ENCODE results near the gene PRKCSH. TPM values are rescaled to one million over a fixed set of nuclear protein-coding genes. Genes with fewer than 3 reads are reported as not detected.
"Not testable (repeated sequence)": the region's sequence is repeated elsewhere in the genome, so short reads cannot be mapped to it uniquely, and the experiment has no call there.

The PRKCSH gene
- polyA plus RNA-seq, 4 donors: 329 to 390 (median 354) TPM

DNA sequence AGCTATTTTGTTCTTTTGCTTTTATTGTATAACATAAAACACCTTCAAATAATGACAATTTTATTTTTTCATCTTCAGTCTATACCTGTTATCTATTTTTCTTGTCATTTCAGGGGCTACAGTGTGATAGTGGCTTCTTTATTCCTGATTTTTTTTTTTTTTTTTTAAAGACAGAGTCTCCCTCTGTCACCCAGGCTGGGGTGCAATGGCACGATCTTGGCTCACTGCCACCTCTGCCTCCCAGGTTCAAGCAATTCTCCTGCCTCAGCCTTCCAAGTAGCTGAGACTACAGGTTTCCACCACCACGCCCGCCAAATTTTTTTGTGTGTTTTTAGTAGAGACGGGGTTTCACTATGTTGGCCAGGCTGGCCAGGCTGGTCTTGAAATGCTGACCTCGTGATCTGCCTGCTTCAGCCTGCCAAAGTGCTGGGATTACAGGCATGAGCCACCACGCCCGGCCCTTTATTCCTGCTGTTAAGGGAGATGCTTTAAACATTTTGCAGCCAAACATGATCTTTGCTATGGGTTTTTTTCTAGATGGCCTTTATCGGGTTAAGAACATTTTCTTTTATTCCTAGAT lies 32.9 kb downstream of the PRKCSH start:
- not testable (repeated sequence) for DNase-seq (ENCODE audit: low read depth in 4 of 4, low spot score in 3 of 4)

DNA sequence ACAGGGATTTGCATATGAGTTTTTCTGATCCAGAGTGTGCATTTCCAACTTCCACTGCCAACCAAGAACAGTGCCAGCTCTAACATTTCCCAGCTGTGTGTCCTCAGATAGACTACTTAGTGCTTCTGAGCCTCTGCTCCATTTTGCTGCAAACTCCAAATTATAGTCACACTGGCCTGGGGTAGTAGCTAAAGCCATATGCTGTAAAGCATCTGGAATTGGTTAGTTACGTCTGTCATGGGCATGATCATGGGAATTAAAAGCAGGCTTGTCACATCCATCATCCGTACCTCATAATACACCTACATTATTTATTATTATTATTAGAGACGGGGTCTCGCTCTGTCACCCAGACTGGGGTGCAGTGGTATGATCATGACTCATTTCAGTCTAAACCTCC lies 38.3 kb downstream of the PRKCSH start:
- DNase-seq (ENCODE audit: low read depth in 4 of 4, low spot score in 3 of 4): no peak

DNA sequence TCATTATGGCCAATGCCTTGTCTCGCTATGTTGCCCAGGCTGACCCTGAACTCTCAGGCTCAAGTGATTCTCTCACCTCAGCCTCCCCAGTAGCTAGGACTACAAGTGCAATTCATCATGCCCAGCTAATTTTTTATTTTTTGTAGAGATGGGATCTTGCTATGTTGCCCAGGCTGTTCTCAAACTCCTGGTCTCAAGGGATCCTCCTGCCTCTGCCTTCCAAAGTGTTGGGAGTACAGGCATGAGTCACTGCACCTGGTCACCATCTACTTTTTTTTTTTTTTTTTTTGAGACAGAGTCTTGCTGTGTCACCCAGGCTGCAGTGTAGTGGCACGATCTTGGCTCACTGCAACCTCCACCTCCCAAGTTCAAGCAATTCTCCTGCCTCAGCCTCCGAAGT lies 39.9 kb downstream of the PRKCSH start:
- DNase-seq (ENCODE audit: low read depth in 4 of 4, low spot score in 3 of 4): not testable (repeated sequence)

DNA sequence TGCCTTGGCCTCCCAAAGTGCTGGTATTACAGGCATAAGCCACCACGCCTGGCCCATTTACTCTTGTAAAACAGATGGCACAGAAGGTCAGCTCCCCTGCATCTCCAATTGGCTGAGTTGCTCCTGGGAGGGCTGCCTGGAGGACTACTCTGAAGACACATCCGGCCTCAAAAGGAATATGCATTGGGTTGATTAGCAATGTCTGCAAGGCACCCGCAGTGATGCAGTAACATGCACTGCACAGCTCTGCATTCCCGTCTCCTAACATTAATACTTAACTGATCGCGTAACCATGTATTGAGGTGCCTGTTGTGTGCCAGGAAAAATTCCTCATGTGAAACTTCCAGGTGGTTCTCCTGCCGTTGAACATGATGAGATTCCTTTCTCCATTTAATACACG lies 40.4 kb downstream of the PRKCSH start:
- no peak for DNase-seq (ENCODE audit: low read depth in 4 of 4, low spot score in 3 of 4)

DNA sequence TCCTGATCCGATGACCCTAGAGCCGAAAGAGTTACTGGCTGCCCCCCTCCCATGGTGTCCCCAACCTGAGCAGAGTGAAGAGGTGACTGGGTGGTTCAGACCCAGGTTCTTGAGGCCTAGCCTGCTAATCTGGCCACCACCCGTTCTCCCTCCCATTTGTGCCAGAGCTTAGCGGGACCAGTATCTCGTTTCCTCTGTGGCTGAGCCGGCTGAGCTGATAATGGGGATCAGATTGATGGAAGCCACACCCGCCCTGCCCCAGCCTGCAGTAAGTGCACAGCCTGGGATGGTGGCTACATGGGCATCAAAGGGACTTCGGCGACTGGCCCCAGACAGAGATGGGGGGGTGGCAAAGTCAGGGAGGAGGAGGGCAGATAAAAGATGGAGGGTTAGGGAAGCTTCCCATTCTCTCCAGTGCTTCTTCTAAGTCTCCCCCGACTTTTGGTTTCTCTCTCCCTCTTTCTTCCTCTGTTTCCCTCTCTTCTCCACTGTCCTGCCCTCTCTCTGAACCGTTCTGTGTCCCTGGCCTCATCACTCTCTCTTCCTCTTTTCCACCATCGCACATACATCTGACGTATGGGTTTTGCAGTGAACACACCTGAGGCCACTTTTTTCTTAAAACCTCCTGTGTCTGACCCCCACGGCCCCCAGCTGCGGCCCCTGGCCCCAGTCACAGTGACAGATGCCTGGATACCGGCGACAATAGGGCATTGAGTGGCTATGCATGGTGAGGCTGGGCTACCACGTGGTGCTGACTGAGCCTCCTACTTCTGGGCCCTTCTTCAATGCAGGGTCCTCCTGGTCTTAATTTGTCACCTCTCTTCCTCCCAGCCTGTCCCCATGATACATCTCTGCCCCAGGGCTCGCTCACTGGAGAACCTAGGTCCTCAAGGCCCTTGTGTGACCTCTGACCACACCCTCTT lies 43.0 kb downstream of the PRKCSH start:
- no peak for DNase-seq (ENCODE audit: low read depth in 4 of 4, low spot score in 3 of 4)

DNA sequence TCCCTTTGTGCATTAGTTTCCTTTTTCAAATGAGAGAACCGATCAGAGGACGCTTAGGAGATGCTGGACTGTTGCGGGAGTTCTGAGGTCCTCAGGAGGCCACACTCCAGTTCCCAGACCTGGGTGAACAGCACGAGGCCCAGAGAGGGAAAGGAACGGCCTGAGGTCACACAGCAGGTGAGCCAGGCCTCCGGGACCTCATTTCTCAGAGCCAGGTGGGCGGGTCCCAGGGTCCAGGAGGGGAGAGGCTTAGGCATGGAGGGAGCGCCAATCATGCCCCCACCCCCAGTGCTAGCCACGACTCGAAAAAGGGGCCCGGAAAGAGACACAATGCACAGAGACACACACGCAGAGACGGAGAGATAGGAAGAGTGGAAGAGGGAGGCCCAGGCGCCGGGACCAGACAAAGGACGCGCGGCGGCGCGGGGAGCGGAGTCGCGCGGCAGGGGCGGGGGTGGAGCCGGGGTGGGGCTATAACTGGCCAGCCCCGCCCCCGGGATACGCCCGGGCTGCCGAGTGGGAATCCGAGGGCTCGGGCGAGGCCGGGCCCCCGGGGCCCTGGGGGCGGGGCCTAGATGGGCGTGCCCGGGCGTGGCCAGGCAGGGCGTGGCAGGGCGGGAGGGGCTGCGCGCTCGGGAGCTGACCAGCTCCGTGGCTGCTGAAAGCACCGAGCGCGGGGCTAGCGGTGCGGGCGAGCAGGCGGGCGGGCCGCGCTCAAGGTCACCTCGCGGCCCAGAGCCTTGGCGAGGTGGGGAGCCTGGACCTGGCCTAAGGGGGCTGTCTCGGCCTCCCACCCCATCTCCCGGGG lies 43.9 kb downstream of the PRKCSH start:
- no peak for DNase-seq (ENCODE audit: low read depth in 4 of 4, low spot score in 3 of 4)

DNA sequence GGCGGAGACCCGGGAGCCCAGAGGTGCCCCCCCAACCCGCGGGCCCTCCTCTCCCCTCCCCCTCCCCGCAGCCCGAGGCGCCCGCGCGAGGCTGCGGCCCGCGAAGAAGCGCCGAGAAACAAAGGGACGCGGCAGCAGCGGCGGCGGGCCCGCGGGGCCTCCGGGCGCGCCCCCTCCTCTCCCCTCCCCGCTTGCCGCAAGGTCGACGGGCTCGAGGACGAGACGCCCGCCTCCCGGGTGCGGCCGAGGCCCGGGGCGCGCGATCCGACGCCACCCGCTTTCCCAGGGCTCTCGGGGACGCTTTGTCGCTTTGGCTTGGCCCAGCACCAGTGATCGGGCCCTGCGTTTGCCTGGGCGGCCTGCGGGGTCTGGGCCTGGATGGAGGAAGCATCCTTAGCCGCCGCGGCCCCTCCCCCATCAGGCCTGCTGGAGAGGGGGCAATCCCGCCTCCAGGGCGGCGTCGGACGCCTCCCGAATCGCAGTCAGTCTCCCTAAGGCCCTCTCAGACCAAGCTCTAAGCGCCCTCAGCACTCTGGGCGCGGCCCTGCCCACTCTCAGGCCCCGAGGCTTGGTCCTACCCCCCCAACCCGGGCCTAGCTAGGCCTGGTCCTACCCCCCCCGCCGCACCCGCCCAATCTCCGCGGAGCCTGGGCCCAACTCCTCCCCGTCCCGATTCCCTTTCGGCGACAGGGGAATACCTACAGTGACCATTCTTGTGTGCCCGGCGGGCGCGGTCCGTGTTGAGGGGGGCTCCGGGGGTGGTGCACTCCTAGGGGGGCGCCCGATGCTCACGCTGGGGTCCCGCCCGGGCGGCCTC lies 44.7 kb downstream of the PRKCSH start:
- DNase-seq (ENCODE audit: low read depth in 4 of 4, low spot score in 3 of 4): no peak

DNA sequence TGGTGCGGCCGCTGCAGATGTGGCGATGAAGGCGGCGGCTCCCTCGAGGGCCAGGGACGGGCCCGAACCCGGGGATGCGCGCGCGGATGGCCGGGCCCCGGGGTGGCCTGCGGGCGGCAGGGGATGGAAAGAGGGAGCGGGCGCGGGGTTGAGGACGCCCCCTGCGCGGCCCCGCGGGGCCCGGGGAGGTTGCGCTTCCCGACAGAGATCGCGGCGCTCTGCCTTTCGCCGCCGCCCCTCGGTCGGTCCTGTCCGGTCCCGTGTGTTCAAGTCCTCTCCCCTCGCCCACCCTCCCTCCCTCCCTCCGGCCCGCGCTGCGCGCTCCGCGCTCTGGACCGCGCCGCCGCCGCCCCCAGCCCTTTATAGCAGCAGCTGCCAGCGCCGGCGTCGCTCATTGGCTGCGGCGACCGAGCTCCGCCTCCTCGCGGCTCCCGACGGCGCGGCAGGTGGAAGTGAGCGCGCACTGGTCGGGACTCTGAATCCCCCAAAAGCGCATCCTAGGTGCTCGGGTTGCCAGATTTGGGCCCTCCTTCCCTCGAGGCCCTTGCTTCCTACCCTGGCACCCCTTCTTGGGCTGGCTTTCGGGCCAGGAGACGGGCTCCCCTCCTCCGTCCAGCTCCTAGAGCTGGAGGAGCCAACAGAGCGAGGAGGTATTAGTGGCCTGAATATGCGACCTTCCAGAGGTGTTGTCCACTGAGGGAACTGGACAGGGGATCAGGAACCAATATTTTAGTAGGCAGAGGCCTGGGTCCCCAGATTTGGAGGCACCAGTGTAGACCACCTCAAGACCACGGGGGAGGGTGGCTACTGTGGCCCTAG lies 45.5 kb downstream of the PRKCSH start, which contains the start of gene ELAVL3:
Gene ELAVL3 (minus strand): TSS at position 332 of the 819 bp plus-strand sequence. CDS start 438 bp downstream, outside the sequence.
- DNase-seq (ENCODE audit: low read depth in 4 of 4, low spot score in 3 of 4): no peak

DNA sequence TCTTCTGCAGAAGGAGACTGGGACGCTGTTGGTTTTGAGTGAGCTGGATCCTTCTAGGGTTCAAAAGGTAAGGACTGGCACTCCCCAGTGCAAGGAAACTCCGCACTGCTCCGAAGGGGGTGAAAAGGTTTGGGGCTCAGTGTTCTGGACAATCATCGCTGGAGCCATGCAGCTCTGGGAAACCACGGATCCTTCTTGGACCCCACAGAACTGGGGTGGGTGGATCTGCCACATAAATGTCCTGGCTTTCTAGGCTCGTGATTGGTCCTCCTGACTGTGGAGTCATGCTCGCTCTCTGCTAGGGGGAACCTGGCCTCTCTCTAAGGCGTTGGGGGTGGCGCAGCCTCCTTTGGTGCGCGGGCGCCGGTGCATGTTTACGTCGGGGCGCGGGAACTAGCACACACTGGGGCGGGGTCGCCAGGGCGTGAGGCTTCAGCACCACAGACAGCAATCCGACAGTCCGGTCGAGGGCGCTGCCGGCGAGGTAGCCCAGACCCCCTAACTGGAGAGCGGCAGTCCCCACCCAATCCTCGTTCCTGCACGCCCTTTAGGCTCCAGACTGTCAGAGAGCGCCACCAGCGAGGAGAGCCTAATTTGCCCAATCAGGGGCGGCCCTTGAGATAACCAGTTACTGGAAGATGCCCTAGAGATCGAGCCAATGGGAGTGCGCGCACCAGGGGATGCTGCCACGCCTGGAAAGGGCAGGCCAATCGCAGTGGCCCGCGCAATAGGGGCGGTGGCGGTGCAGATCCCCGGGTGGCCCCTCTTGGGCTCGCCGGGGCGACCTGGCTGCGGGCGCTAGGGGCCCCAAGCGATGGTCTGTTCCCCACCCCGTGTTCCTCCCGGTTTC lies 46.3 kb downstream of the PRKCSH start:
- DNase-seq (ENCODE audit: low read depth in 4 of 4, low spot score in 3 of 4): no peak

DNA sequence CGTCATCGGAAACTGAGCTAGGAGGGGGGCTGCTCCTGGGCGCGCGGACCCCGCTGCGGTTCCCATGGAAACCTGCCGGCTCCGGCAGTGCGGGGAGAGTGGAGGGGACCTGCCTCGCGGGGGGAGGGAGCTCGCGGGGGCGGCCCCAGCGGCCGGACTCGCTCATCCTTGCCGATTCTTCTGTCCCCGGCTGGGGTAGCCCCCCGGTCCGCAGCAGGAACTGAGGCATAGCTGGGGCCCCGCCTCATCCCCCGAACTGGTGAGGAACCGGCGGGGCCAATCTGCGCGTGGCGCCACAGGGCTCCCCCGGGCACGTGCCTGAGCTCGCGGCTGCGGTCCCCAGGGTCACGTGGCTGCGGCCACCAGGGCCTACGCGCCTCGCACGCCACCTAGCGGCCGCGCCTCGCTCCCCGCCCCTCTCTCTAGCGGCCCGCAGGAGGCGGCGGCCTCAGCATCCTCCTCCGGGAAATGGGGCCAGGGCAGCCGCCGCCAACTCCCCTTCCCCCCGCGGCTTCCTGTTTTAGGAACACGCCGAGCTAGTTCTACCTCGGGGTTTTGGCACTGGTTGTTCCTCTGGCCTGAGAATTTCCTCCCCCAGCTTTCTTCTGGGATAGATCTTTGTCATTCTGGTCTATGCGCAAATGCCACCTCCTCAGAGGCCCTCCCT lies 47.1 kb downstream of the PRKCSH start:
- DNase-seq (ENCODE audit: low read depth in 4 of 4, low spot score in 3 of 4): peak; percentile 28 to 63 (median 54)

DNA sequence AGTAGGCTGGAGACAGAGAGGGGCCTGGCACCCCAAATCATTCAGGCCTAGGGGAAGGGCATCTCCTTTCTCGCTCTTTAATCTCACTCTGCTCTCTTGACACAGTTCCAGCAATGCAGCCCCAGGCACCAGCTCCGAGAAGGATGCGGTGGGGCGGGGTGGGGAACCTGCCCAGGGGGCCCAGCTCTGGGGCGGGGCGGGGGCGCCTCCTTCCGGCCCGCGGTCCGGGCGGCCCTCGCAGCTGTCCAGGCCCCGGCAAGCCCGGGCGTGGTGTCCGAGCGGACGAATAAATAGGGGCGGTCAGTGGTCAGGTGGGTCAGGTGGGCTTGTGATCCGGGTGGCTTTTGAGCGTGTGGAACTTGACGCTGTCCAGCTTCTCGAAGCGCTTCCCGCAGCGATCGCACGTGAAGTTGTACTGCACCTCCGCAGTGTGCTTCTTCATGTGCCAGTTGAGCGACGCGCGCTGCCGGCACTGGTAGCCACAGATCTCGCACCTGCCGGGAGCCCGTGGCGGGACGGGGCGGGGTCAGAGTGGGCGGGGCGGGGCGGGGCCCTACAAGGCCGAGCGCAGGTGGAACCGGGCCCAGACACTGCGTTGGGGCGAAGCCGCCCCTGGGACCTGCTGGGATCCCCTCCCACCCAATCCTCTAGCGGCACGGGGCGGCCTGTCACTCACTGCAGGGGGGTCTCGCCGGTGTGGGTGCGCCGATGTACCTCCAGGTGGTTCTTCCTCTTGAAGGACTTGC lies 48.1 kb downstream of the PRKCSH start:
- DNase-seq (ENCODE audit: low read depth in 4 of 4, low spot score in 3 of 4): no peak

DNA sequence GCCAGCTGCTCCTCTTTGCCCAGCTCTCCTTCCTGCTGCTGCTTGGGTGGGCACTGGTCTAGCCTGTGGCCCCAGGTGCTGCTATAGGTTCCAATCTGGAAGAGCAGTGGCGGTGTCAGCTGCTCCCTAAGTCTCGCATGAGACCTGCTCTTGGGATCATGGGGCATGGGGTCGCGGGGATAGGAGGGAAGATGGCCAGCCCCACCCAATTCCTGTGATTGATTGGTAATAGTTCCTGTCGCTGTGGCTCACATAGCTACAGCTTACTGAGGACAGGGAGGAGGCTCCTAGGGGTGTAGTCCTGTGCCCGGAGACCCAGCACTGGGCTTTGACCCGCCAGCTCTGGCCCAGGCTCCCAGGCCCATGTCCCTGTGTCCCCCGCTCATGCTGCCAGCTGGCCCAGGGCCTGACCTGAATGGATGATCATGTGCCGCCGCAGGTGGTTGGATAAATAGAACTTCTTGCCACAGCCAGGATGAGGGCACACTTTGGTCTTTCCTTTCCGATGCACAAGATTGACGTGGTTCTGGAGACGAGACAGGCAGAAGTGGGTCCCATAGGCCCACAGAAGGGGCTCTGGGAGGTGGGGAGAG lies 49.9 kb downstream of the PRKCSH start:
- no peak for DNase-seq (ENCODE audit: low read depth in 4 of 4, low spot score in 3 of 4)

DNA sequence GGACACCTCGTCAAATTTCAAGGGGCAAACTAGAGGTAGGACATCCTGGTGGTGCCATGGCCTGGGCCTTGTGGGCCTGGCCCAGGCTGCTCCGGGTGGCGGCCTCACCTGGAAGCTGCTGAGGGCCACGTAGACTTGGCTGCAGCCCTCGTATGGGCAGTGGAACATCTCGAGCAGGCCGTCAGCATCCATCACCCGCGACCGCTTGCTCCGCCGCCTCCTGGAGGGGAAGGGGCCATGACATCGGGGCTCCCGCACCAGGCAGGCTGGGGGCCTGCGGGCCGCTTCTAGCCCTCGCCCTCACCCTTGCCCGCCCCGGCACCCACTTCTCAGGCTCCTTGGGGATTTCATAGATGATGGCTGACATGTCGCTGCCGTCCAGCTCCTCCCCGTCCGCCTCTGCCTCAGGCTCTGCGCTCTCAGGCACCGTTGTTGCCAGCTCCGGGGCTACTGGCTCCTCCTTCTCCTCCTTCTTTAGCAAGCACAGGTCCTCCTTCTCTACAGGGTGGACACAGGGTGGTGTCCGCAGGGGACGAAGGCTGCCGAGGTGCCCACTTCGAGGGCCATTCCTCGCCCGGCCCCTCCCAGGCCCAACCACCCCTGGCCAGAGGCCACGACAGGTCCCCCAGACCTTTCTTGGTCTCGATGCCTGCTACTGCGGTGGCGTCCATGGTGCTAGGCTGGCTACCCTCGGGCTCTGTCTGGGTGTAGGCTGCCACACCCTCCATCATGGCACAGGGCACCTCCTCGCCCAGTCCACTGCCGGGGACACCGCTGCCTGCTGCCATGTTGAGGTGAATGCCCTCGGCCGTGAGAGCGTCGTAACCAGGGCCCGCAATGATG lies 51.4 kb downstream of the PRKCSH start:
- no peak for DNase-seq (ENCODE audit: low read depth in 4 of 4, low spot score in 3 of 4)

DNA sequence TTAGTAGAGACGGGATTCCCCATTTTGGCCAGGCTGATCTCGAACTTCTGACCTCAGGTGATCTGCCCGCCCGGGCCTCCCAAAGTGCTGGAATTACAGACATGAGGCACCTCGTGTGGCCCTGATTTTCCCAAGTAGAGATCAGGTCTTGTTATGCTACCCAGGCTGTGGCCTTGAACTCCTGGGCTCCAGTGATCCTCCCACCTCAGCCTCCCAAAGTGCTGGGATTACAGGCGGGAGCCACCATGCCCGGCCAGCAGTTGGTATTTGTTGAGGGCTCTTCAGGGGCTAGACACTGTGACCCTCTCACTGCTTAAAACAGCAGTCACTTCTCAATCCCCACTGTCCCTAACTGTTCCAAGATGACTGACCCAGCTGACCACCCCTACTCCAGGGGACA lies 53.9 kb downstream of the PRKCSH start:
- DNase-seq (ENCODE audit: low read depth in 4 of 4, low spot score in 3 of 4): no peak

DNA sequence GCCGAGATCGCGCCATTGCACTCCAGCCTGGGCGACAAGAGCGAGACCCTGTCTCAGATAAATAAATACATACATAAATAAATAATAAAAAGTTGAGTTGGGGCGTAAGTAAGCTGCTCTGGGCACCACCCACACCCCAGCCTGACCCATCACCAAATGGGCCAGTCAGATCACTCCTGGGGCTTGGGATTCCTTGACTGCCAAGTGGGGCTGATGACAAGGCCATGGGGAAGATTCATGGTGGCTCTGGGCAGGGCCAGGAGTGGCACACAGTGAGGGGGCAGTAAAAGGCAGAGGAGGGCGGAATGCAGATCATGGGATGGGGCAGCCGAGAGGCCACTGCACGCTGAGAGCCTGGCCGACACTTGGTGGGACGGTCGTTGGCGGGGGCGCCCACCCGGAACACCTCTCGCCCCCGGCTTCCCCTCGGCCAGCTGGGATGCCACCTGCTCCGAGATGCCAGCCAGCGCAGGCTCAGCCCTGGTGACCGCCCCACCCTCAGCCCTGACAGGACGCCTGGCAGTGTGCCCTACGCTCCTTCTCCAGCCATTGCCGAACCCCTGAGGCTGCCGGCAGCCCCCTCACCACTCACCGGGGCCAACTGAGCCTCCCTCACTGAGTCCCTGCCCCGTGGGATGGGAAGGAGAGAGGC lies 59.3 kb downstream of the PRKCSH start:
- no peak for DNase-seq (ENCODE audit: low read depth in 4 of 4, low spot score in 3 of 4)
